ENCODE data around the gene ACAA1.
"Not testable (repeated sequence)": the region's sequence is repeated elsewhere in the genome, so short reads cannot be mapped to it uniquely, and the experiment has no call there.

The ACAA1 gene

GRCh38 chr3:38107911-38108648 is 28.8 kb downstream of the ACAA1 start:
- no peak for DNase-seq (ENCODE audit: low read depth, low spot score)

- no peak for DNase-seq (ENCODE audit: low read depth, low spot score)
Measured at GRCh38 chr3:38105525-38105924, 31.4 kb downstream of the ACAA1 start.

GRCh38 chr3:38102444-38102814 is 34.5 kb downstream of the ACAA1 start:
- no peak for DNase-seq (ENCODE audit: low read depth, low spot score)

- no peak for DNase-seq (ENCODE audit: low read depth, low spot score)
Measured at GRCh38 chr3:38101811-38102443, 35.0 kb downstream of the ACAA1 start.

GRCh38 chr3:38100498-38100897 is 36.4 kb downstream of the ACAA1 start:
- no peak for DNase-seq (ENCODE audit: low read depth, low spot score)

GRCh38 chr3:38099518-38099917 is 37.4 kb downstream of the ACAA1 start:
- DNase-seq (ENCODE audit: low read depth, low spot score) = peak; percentile 44

- DNase-seq (ENCODE audit: low read depth, low spot score) = no peak
Measured at GRCh38 chr3:38098376-38098723, 38.6 kb downstream of the ACAA1 start.

GRCh38 chr3:38097446-38098375 is 39.2 kb downstream of the ACAA1 start:
- no peak for DNase-seq (ENCODE audit: low read depth, low spot score)

- no peak for DNase-seq (ENCODE audit: low read depth, low spot score)
Measured at GRCh38 chr3:38095669-38096483, 41.1 kb downstream of the ACAA1 start.

- DNase-seq (ENCODE audit: low read depth, low spot score) = no peak
Measured at GRCh38 chr3:38094999-38095398, 41.9 kb downstream of the ACAA1 start.

GRCh38 chr3:38090453-38090852 is 46.5 kb downstream of the ACAA1 start:
- DNase-seq (ENCODE audit: low read depth, low spot score) = no peak

GRCh38 chr3:38089163-38089562 is 47.8 kb downstream of the ACAA1 start:
- DNase-seq (ENCODE audit: low read depth, low spot score) = no peak

- DNase-seq (ENCODE audit: low read depth, low spot score) = no peak
Measured at GRCh38 chr3:38088126-38089078, 48.5 kb downstream of the ACAA1 start.

GRCh38 chr3:38087278-38087677 is 49.6 kb downstream of the ACAA1 start:
- DNase-seq (ENCODE audit: low read depth, low spot score) = not testable (repeated sequence)

- DNase-seq (ENCODE audit: low read depth, low spot score) = no peak
Measured at GRCh38 chr3:38086496-38086895, 50.4 kb downstream of the ACAA1 start.

GRCh38 chr3:38085943-38086324 is 51.0 kb downstream of the ACAA1 start:
- DNase-seq (ENCODE audit: low read depth, low spot score) = no peak

GRCh38 chr3:38085311-38085942 is 51.5 kb downstream of the ACAA1 start:
- DNase-seq (ENCODE audit: low read depth, low spot score) = no peak

- peak; percentile 61 for DNase-seq (ENCODE audit: low read depth, low spot score)
Measured at GRCh38 chr3:38084334-38085310, 52.3 kb downstream of the ACAA1 start.

GRCh38 chr3:38083871-38084333 is 53.0 kb downstream of the ACAA1 start:
- no peak for DNase-seq (ENCODE audit: low read depth, low spot score)
